Nephron (organoid): ENCODE measurements around the gene KRTAP10-3.

Experiments used
- H3K27ac Mint-ChIP-seq, 3 experiments: 2 replicates each; pipeline ENCODE4 v1.8.0; 2020; ENCODE audit warnings: mixed read lengths in 3 of 3, mild to moderate bottlenecking in 2 of 3, moderate library complexity in 1 of 3
- H3K27me3 Mint-ChIP-seq: 2 replicates; pipeline ENCODE4 v1.8.0; 2021; ENCODE audit warnings: low read depth, mild to moderate bottlenecking, moderate library complexity, mixed read lengths
- H3K36me3 Mint-ChIP-seq: 2 replicates; pipeline ENCODE4 v1.8.0; 2020; ENCODE audit warnings: low read depth, mixed read lengths
- H3K4me1 Mint-ChIP-seq: 2 replicates; pipeline ENCODE4 v1.8.0; 2020; ENCODE audit warnings: mixed read lengths
- H3K4me3 Mint-ChIP-seq, 3 experiments: 2 replicates each; pipeline ENCODE4 v1.8.0; 2020; ENCODE audit warnings: mild to moderate bottlenecking in 3 of 3, mixed read lengths in 3 of 3, moderate library complexity in 2 of 3
- H3K9me3 Mint-ChIP-seq: 2 replicates; pipeline ENCODE4 v1.8.0; 2020; ENCODE audit warnings: mixed read lengths
- TF ChIP-seq, protein P1 (sequence below), 3 experiments: fragments of 200-600 bp; sonication (generic); IDR thresholded peaks; one replicate each; pipeline ENCODE4 v1.5.0; 2021; ENCODE audit warnings: antibody characterized with exemption in 3 of 3; ENCODE audit not compliant: unreplicated experiment in 3 of 3

The KRTAP10-3 gene

GRCh38 chr21:44533121-44533890, 25.3 kb downstream of the KRTAP10-3 start:
- no peaks in the 10 kb centered on the region for H3K36me3 Mint-ChIP-seq
- no peaks in the 10 kb centered on the region for H3K4me1 Mint-ChIP-seq
- H3K27ac Mint-ChIP-seq, result no peak overlapping the region
- peaks cover 3% of the 10 kb centered on the region for H3K9me3 Mint-ChIP-seq
- H3K4me3 Mint-ChIP-seq, result no peak overlapping the region
- TF ChIP-seq, protein P1, sequence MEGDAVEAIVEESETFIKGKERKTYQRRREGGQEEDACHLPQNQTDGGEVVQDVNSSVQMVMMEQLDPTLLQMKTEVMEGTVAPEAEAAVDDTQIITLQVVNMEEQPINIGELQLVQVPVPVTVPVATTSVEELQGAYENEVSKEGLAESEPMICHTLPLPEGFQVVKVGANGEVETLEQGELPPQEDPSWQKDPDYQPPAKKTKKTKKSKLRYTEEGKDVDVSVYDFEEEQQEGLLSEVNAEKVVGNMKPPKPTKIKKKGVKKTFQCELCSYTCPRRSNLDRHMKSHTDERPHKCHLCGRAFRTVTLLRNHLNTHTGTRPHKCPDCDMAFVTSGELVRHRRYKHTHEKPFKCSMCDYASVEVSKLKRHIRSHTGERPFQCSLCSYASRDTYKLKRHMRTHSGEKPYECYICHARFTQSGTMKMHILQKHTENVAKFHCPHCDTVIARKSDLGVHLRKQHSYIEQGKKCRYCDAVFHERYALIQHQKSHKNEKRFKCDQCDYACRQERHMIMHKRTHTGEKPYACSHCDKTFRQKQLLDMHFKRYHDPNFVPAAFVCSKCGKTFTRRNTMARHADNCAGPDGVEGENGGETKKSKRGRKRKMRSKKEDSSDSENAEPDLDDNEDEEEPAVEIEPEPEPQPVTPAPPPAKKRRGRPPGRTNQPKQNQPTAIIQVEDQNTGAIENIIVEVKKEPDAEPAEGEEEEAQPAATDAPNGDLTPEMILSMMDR (IDR thresholded peaks at IDR 0.05; ENCODE audit: unreplicated experiment in 3 of 3), result no peak
- H3K27me3 Mint-ChIP-seq, result peaks cover 16% of the 10 kb centered on the region

DNA sequence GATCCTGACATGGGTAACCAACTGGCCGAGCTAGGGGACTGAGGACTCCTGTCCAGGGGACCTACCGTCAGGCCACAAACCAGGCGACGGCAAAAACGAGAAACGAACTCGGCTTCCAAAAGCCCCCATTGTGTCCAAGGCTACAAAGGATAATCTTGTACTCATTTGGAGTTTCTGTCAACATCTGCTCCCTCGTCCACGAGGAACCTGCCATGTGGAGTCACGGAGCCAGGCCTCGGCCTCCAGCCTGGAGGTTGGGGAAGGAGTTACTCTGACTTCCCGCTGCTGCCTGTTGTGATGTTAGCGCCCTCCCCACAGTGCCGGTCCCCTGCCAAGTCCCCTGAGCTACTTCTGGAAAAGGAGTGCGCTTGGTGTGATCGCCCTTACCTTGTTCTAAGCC, 25.9 kb downstream of the KRTAP10-3 start:
- peaks cover 16% of the 10 kb centered on the region for H3K27me3 Mint-ChIP-seq

DNA sequence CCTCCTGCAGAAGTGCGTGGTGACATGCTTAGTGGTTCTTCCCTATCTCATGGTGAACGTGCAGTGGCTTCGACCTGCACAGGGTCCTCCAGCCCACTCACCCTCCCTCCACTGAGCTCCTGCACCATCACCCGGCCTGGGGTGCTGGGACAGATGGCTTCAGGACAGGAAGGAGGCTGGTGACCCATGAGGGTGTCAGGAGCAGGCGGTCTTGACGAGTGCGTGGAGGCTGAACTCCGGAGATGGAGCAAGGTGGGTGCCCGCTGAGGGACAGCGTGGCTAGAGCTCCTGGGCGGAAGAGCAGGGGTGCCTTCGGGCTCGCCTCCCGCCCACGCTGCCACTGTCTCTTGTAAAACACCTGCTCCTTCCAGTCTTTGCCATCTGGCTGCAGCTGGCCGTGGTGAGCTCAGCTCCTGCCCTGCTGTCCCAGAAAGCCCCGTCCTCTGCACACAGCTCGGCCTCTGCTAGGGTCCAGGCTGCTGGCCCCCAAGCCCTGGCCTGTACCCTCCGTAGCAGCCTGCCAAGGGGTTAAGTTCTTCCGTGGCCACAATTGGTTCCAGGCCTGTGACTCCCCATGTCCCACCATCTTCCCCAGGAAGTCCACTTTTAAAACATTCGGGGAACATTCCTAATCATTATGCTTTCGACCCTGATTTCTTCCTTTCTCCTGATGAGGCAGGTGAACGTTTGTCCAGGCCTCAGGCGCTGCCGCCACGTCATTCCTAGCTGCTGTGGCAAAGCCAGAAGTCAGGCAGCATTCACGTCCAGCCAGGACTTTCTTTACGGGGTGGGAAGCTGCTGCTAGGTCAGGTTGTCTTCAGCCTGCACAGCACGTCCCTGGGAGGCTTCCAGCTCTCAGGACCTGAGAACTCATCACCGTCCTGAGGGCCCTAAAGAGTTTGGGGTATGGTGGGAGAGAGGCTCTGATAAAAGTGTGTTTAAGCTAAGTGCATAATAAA, 26.7 kb downstream of the KRTAP10-3 start:
- H3K27me3 Mint-ChIP-seq, result peaks cover 16% of the 10 kb centered on the region
- H3K9me3 Mint-ChIP-seq, result no peaks in the 10 kb centered on the region
- no peaks in the 10 kb centered on the region for H3K4me1 Mint-ChIP-seq
- no peaks in the 10 kb centered on the region for H3K36me3 Mint-ChIP-seq
- no peak overlapping the region for H3K4me3 Mint-ChIP-seq
- H3K27ac Mint-ChIP-seq, result no peak overlapping the region
- TF ChIP-seq, protein P1 (IDR thresholded peaks at IDR 0.05; ENCODE audit: unreplicated experiment in 3 of 3), result no peak

More for the DNA sequence above, 25.9 kb downstream of the KRTAP10-3 start:
- TF ChIP-seq, protein P1 (IDR thresholded peaks at IDR 0.05; ENCODE audit: unreplicated experiment in 3 of 3), result no peak
- H3K36me3 Mint-ChIP-seq, result no peaks in the 10 kb centered on the region
- no peak overlapping the region for H3K27ac Mint-ChIP-seq
- peaks cover 3% of the 10 kb centered on the region for H3K9me3 Mint-ChIP-seq
- H3K4me3 Mint-ChIP-seq, result no peak overlapping the region
- H3K4me1 Mint-ChIP-seq, result no peaks in the 10 kb centered on the region

GRCh38 chr21:44530903-44531605, 27.5 kb downstream of the KRTAP10-3 start:
- Mint-ChIP-seq H3K9me3 (no peaks in the 10 kb centered on the region), H3K36me3 (no peaks in the 10 kb centered on the region), H3K4me3 (no peak overlapping the region), H3K4me1 (no peaks in the 10 kb centered on the region), H3K27me3 (peaks cover 16% of the 10 kb centered on the region), H3K27ac (no peak overlapping the region)
- TF ChIP-seq, protein P1 (IDR thresholded peaks at IDR 0.05; ENCODE audit: unreplicated experiment in 3 of 3), result no peak

- peaks cover 16% of the 10 kb centered on the region for H3K27me3 Mint-ChIP-seq
- no peak overlapping the region for H3K4me3 Mint-ChIP-seq
- H3K9me3 Mint-ChIP-seq, result no peaks in the 10 kb centered on the region
- H3K27ac Mint-ChIP-seq, result no peak overlapping the region
- no peaks in the 10 kb centered on the region for H3K4me1 Mint-ChIP-seq
- TF ChIP-seq, protein P1 (IDR thresholded peaks at IDR 0.05; ENCODE audit: unreplicated experiment in 3 of 3), result no peak
- H3K36me3 Mint-ChIP-seq, result no peaks in the 10 kb centered on the region
Observed at GRCh38 chr21:44530221-44530902, 28.2 kb downstream of the KRTAP10-3 start.
